ENCODE results near the gene APOL6.

Gene APOL6

GRCh38 chr22:35648066-35649025, at the start of gene APOL6:
Gene APOL6, plus strand, starts transcription at chr22:35648446. Its CDS starts 7,980 bp downstream, at chr22:35656426.
- in situ Hi-C loops (cut with MboI; ENCODE audit: low sequenced_read_pairs) = no loop called here

- in situ Hi-C loops (cut with MboI; ENCODE audit: low sequenced_read_pairs) = no loop called here
Measured at GRCh38 chr22:35599364-35599763, 48.9 kb upstream of the APOL6 start.

GRCh38 chr22:35600476-35600875, 47.8 kb upstream of the APOL6 start:
- in situ Hi-C loops (cut with MboI; ENCODE audit: low sequenced_read_pairs) = no loop called here

- in situ Hi-C loops (cut with MboI; ENCODE audit: low sequenced_read_pairs) = no loop called here
Measured at GRCh38 chr22:35601013-35601580, 47.1 kb upstream of the APOL6 start.

- in situ Hi-C loops (cut with MboI; ENCODE audit: low sequenced_read_pairs) = no loop called here
Measured at GRCh38 chr22:35601743-35602615, 46.3 kb upstream of the APOL6 start.

GRCh38 chr22:35604621-35605368, 43.5 kb upstream of the APOL6 start:
- in situ Hi-C loops (cut with MboI; ENCODE audit: low sequenced_read_pairs) = no loop called here

- in situ Hi-C loops (cut with MboI; ENCODE audit: low sequenced_read_pairs) = no loop called here
Measured at GRCh38 chr22:35605369-35605680, 42.9 kb upstream of the APOL6 start.

- in situ Hi-C loops (cut with MboI; ENCODE audit: low sequenced_read_pairs) = no loop called here
Measured at GRCh38 chr22:35605851-35606481, 42.3 kb upstream of the APOL6 start.

GRCh38 chr22:35606916-35607315, 41.3 kb upstream of the APOL6 start:
- in situ Hi-C loops (cut with MboI; ENCODE audit: low sequenced_read_pairs) = no loop called here

GRCh38 chr22:35608088-35608487, 40.2 kb upstream of the APOL6 start:
- in situ Hi-C loops (cut with MboI; ENCODE audit: low sequenced_read_pairs) = no loop called here

GRCh38 chr22:35609261-35609660, 39.0 kb upstream of the APOL6 start:
- in situ Hi-C loops (cut with MboI; ENCODE audit: low sequenced_read_pairs) = no loop called here

- in situ Hi-C loops (cut with MboI; ENCODE audit: low sequenced_read_pairs) = loop anchor here (10.0 kb wide), 1 partner anchor 65 kb away; no protein-coding TSS in a partner anchor
Measured at GRCh38 chr22:35609761-35610160, 38.5 kb upstream of the APOL6 start.

GRCh38 chr22:35610741-35611140, 37.5 kb upstream of the APOL6 start:
- in situ Hi-C loops (cut with MboI; ENCODE audit: low sequenced_read_pairs) = loop anchor here (10.0 kb wide), 1 partner anchor 64 kb away; no protein-coding TSS in a partner anchor

- in situ Hi-C loops (cut with MboI; ENCODE audit: low sequenced_read_pairs) = loop anchor here (10.0 kb wide), 1 partner anchor 63 kb away; no protein-coding TSS in a partner anchor
Measured at GRCh38 chr22:35611200-35611890, 36.9 kb upstream of the APOL6 start.

- in situ Hi-C loops (cut with MboI; ENCODE audit: low sequenced_read_pairs) = loop anchor here (10.0 kb wide), 1 partner anchor 63 kb away; no protein-coding TSS in a partner anchor
Measured at GRCh38 chr22:35611891-35612576, 36.2 kb upstream of the APOL6 start.

- in situ Hi-C loops (cut with MboI; ENCODE audit: low sequenced_read_pairs) = loop anchor here (10.0 kb wide), 1 partner anchor 62 kb away; no protein-coding TSS in a partner anchor
Measured at GRCh38 chr22:35612903-35613302, 35.3 kb upstream of the APOL6 start.

GRCh38 chr22:35614404-35614803, 33.8 kb upstream of the APOL6 start:
- in situ Hi-C loops (cut with MboI; ENCODE audit: low sequenced_read_pairs) = loop anchor here (10.0 kb wide), 1 partner anchor 60 kb away; no protein-coding TSS in a partner anchor

GRCh38 chr22:35615156-35615555, 33.1 kb upstream of the APOL6 start:
- in situ Hi-C loops (cut with MboI; ENCODE audit: low sequenced_read_pairs) = loop anchor here (10.0 kb wide), 1 partner anchor 60 kb away; no protein-coding TSS in a partner anchor

All from HL-60/S4 (cell line).